HepG2 (cell line): Measurements from ENCODE around the gene ARPC5.

Experiments
- CEBPB ChIP-seq: IDR thresholded peaks from 2 replicates; pipeline ENCODE4 v1.6.1; 2011; ENCODE audit warnings: low read depth, low read length, improper control_type of control experiment, borderline replicate concordance
- CHD2 ChIP-seq: IDR thresholded peaks from 2 replicates; pipeline ENCODE4 v1.6.1; 2011; ENCODE audit warnings: low read depth, low read length, improper control_type of control experiment
- MAFG ChIP-seq: sonication (generic); formaldehyde crosslinking; IDR thresholded peaks from 2 replicates; pipeline ENCODE4 v1.5.1; 2020; ENCODE audit warnings: mild to moderate bottlenecking, missing genetic modification reagents
- POLR2A ChIP-seq, 2 experiments: IDR thresholded peaks; 2 replicates each; pipeline ENCODE4 v1.6.1; 2011; ENCODE audit warnings: low read depth in 2 of 2, low read length in 2 of 2, mild to moderate bottlenecking in 1 of 2, moderate library complexity in 1 of 2; ENCODE audit not compliant: insufficient read depth in 1 of 2
- RAD51 ChIP-seq: fragments of 450-650 bp; IDR thresholded peaks from 2 replicates; pipeline ENCODE4 v1.6.1; 2016; ENCODE audit warnings: borderline replicate concordance
- SIN3A ChIP-seq: IDR thresholded peaks from 2 replicates; pipeline ENCODE4 v1.6.1; 2011; ENCODE audit warnings: low read depth, mild to moderate bottlenecking, control low read depth, low read length, borderline replicate concordance
- ZNF121 ChIP-seq: sonication (generic); formaldehyde crosslinking; IDR thresholded peaks from 2 replicates; pipeline ENCODE4 v1.5.0; 2020; ENCODE audit warnings: mild to moderate bottlenecking, missing genetic modification reagents
- ZNF367 ChIP-seq: sonication (generic); formaldehyde crosslinking; IDR thresholded peaks from 2 replicates; pipeline ENCODE4 v1.4.0; 2020; ENCODE audit warnings: missing genetic modification reagents, borderline replicate concordance
- TF ChIP-seq, protein P1 (sequence below): sonication (generic); formaldehyde crosslinking; IDR thresholded peaks from 2 replicates; pipeline ENCODE4 v1.9.0; 2022; ENCODE audit warnings: missing genetic modification reagents, mild to moderate bottlenecking, borderline replicate concordance
- TF ChIP-seq, protein P2 (sequence below): sonication (generic); formaldehyde crosslinking; IDR thresholded peaks from 2 replicates; pipeline ENCODE4 v1.5.1; 2020; ENCODE audit warnings: missing genetic modification reagents, mild to moderate bottlenecking, borderline replicate concordance
- TF ChIP-seq, protein P3 (sequence below): sonication (generic); formaldehyde crosslinking; IDR thresholded peaks from 2 replicates; pipeline ENCODE4 v1.4.0; 2020; ENCODE audit warnings: missing genetic modification reagents
- TF ChIP-seq, protein P4 (sequence below): sonication (generic); formaldehyde crosslinking; IDR thresholded peaks from 2 replicates; pipeline ENCODE4 v1.4.0; 2020; ENCODE audit warnings: missing genetic modification reagents
- TF ChIP-seq, protein P5 (sequence below): sonication (generic); formaldehyde crosslinking; IDR thresholded peaks from 2 replicates; pipeline ENCODE4 v1.5.0; 2020; ENCODE audit warnings: mild to moderate bottlenecking, missing genetic modification reagents, moderate library complexity

DNA sequence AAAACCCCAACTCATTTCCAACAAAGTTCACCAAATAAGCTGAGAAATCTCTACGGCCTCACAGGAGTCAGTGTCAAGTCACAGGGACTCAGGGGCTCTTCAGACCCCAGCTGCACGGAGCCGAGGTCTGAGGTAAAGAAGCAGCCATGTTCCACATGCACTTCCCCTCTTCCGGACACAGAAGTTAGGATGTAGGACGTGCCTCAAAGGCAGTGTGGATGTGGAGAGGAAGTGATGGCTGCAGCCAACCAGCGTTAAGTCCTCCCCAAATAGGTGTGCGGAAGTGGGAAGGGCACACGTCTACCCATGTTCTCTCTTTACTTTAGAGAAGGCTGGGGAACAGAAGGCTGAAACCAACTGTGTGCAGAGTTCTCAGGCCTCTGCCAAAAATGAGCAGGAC is 30.8 kb downstream of the ARPC5 start:
- TF ChIP-seq, protein P1, sequence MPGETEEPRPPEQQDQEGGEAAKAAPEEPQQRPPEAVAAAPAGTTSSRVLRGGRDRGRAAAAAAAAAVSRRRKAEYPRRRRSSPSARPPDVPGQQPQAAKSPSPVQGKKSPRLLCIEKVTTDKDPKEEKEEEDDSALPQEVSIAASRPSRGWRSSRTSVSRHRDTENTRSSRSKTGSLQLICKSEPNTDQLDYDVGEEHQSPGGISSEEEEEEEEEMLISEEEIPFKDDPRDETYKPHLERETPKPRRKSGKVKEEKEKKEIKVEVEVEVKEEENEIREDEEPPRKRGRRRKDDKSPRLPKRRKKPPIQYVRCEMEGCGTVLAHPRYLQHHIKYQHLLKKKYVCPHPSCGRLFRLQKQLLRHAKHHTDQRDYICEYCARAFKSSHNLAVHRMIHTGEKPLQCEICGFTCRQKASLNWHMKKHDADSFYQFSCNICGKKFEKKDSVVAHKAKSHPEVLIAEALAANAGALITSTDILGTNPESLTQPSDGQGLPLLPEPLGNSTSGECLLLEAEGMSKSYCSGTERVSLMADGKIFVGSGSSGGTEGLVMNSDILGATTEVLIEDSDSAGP = no peak
- TF ChIP-seq, protein P2, sequence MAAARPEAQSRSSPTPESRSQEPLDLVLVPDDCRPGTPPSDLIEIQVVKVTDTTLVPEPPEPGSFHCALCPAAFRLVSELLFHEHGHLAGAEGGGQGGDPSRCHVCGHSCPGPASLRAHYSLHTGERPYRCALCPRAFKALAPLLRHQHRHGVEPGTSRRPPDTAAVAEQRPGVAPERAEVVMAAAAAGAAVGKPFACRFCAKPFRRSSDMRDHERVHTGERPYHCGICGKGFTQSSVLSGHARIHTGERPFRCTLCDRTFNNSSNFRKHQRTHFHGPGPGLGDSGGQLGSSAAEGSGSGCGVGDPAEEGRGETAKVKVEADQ (CRISPR knock-in tag) = no peak
- TF ChIP-seq RAD51 (no peak), MAFG (CRISPR knock-in tag) (no peak), CHD2 (no peak), CEBPB (no peak), ZNF121 (no peak), POLR2A (IDR thresholded peaks at IDR 0.05; ENCODE audit: insufficient read depth in 1 of 2, low read depth in 2 of 2, low read length in 2 of 2) (no peak), ZNF367 (CRISPR knock-in tag) (no peak), SIN3A (no peak)
- TF ChIP-seq, protein P3, sequence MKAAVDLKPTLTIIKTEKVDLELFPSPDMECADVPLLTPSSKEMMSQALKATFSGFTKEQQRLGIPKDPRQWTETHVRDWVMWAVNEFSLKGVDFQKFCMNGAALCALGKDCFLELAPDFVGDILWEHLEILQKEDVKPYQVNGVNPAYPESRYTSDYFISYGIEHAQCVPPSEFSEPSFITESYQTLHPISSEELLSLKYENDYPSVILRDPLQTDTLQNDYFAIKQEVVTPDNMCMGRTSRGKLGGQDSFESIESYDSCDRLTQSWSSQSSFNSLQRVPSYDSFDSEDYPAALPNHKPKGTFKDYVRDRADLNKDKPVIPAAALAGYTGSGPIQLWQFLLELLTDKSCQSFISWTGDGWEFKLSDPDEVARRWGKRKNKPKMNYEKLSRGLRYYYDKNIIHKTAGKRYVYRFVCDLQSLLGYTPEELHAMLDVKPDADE (CRISPR knock-in tag) = no peak
- TF ChIP-seq, protein P4, sequence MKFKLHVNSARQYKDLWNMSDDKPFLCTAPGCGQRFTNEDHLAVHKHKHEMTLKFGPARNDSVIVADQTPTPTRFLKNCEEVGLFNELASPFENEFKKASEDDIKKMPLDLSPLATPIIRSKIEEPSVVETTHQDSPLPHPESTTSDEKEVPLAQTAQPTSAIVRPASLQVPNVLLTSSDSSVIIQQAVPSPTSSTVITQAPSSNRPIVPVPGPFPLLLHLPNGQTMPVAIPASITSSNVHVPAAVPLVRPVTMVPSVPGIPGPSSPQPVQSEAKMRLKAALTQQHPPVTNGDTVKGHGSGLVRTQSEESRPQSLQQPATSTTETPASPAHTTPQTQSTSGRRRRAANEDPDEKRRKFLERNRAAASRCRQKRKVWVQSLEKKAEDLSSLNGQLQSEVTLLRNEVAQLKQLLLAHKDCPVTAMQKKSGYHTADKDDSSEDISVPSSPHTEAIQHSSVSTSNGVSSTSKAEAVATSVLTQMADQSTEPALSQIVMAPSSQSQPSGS (CRISPR knock-in tag) = no peak
- TF ChIP-seq, protein P5, sequence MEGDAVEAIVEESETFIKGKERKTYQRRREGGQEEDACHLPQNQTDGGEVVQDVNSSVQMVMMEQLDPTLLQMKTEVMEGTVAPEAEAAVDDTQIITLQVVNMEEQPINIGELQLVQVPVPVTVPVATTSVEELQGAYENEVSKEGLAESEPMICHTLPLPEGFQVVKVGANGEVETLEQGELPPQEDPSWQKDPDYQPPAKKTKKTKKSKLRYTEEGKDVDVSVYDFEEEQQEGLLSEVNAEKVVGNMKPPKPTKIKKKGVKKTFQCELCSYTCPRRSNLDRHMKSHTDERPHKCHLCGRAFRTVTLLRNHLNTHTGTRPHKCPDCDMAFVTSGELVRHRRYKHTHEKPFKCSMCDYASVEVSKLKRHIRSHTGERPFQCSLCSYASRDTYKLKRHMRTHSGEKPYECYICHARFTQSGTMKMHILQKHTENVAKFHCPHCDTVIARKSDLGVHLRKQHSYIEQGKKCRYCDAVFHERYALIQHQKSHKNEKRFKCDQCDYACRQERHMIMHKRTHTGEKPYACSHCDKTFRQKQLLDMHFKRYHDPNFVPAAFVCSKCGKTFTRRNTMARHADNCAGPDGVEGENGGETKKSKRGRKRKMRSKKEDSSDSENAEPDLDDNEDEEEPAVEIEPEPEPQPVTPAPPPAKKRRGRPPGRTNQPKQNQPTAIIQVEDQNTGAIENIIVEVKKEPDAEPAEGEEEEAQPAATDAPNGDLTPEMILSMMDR (CRISPR knock-in tag) = no peak
